NT2/D1 (cell line): Measurements from ENCODE around the gene POU6F2.

Experiments
- SUZ12 ChIP-seq: IDR thresholded peaks from 2 replicates; pipeline ENCODE4 v1.6.1; 2011; ENCODE audit not compliant: insufficient read length, insufficient read depth; ENCODE audit errors: extremely low read depth
- YY1 ChIP-seq: IDR thresholded peaks from 2 replicates; pipeline ENCODE4 v1.6.1; 2011; ENCODE audit not compliant: insufficient read length, insufficient read depth

- no peak for TF ChIP-seq SUZ12
- TF ChIP-seq YY1: no peak
Measured at GRCh38 chr7:39504963-39505362, 527.3 kb downstream of the POU6F2 start.
